GM19395 (cell line): ENCODE results near the gene ZFYVE27.

ENCODE experiments used
- ATAC-seq: cut with Tn5 transposase; IDR thresholded peaks from one replicate; pipeline ENCODE4 v1.9.1; 2021; ENCODE audit warnings: mild to moderate bottlenecking, moderate library complexity; ENCODE audit not compliant: unreplicated experiment

ZFYVE27 gene

DNA sequence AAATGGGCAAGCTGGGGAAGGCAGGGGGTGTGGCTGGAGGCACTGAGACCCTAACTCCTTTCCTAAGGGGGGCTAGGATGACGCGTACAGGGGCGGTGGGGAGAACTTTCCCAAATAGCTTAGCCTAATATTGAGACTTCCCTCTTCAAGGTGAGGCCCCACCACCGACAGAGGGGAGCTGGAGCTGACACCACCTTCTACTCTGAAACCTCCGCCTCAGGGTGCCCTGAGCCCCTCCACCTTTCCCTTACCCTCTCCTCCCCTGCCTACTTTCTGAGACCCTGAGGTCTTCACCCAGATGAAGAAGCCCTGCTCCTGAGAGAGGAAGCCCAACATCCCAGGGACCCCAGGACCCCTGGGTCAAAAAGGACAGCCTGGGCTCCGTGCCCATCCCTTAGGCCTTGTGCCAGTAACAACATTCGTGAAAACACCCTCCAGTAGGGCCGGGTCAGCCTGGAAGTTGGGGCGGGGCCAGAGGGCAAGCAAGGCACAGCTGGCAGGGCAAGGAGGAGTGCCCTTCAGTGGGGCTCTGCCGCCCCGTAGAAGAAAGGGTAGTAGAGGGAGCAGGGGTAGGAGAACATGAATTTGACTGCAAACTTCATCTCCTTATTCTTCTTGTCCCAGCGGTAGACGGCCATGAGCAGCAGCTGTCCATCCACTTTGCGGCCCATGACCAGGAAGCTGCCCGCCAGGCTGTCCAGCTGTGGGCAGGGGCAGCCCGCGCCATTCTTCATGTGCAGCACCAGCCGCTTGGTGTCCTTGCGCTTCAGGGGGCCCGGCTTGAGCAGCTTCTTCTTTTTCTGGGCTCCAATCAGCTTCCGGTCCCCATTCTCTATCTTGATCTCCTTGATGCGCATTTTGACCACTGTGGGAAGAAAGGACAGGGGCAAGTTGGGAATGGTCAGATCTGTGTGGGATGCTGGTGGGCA, 30.3 kb downstream of the ZFYVE27 start:
- no peak for ATAC-seq

DNA sequence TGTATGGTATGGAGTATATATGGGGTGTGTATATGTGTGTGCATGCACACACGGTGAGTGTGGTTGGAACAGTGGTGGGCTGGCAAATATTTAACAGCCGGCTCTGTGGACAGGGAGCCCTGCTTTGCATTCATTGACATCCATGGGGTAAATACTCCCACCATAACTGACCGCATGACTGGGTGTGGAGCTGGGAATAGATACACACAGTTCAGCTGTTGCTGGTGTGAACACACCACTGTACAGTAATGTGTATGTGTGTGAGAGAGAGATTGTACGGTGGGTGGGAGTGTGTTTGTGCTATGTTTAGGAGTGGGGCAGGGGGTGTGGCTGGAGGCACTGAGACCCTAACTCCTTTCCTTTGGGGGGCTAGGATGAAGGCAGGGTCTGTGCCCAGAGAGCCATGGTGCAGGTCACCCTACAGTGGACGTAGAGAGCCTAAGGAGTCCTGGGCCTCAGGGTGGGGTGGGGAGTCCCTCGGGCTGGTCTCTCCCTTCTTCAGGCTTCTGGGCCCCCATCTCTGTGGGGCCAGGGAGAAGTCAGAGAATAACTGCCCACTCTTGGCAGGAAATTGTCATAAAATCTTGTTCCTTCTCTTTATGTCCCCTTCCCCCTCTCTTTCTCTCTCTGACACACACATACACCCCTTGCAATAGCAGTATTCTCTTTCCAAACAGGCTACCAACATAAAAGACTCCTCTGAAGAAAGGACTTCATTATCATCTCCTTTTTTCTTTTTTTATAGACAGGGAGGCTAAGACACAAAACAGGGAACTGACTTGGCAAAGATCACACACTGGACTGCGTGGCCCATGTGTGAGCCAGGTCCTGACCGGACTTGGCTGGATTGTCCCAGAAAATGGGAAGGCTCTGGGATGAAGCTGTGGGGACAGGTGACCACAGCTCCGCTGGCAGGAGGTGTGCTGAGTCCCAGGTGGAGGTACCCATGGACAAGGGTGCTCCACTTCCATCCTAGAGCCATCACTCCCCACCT, 31.7 kb downstream of the ZFYVE27 start:
- ATAC-seq, result no peak

DNA sequence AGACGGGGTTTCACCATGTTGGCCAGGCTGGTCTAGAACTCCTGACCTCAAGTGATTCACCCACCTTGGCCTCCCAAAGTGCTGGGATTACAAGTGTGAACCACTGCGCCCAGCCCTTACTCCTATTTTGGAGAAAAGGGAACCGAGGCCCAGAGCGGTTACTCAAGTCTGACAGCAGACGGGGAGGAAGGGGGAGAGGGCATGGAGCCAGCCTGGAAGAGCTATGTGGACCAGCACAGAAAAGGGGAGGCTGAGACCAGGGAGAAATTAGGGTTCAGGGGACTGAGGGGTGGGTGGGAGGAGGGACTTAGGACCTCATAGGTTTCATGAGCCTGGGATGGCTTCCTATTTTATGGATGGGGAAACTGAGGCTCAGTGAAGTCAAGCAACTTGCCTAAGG, 33.3 kb downstream of the ZFYVE27 start:
- ATAC-seq, result no peak

DNA sequence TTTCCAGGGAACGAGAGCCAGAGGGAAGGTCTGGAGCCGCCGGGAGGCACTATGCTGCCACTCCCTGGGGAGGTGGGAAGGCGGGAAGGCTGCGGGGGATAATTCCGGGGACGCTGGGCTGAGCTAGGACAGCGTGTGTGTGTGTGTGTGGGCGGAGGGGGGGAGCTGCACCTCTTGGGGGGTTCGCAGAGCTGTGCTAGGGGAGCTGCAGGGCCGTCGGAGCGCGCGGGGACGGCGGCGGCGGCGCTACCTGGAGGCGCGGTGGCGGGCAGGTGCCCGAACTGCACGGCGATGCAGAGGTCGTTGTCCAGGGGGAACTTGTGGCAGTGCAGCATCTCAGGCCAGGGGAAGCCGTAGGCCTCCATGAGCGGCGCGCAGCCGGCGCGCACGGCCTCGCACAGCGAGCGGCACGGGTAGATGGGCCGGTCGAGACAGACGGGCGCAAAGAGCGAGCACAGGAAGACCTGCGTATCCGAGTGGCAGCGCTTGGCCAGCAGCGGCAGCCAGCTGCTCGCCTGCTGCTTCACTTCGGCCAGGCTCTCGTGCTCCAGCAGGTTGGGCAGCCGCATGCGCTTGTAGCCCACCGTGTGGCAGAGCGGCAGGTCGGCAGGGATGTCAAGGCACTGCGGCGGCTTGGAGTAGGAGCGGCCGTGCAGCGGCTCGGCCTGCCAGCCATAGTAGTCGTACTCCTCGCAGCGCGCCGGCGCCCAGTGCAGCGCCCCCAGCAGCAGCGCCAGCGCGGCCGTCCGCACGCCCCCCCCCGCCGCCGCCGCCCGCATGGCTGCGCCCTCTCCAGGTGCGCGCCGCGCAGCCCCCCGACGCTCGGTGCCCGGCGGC, 34.3 kb downstream of the ZFYVE27 start:
- no peak for ATAC-seq

DNA sequence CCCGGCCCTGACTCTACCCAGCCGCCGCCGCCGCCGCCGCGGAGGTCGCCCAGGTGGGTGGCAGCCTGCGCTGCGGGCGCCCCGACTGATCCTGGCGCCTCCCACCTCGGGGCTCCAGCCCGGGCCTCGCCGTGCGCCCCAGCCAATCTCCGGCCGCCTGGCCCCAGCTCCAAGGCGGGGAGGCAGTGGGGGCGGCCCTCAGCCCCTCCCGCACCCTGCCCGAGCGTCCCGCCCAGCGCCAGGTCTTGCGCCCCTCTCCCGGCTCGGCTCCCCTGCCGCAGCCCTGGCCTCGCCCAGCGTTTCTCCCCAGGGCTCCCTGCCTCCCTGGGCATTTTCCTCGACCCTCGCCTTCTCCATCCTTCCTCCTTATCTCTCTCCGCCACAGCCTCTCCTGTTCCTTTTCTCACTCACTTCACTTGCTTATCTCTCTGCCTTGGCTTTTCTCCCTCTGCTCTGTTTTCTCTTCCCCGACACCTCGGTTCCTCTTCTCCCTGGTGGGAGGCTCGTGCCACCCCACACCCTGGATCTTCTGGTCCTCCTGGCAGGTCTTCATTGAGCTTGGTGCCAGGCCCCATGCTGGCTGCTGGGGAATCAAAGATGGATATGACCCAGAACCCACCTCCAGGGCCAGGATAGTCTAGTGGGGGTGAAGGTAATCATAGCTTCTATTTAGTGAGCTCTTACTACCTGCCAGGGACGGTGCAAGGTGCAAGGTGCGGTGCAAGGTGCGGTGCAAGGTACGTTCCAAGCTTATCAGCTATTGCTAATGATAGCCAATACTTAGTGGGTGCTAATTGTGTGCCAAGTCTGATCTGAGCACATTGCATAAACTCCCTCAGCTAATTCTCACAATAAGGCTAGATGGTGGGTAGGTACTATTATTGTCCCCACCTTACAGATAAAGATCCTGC, 35.2 kb downstream of the ZFYVE27 start, which contains the start of gene SFRP5:
TSS of gene SFRP5 (minus strand) at position 87 of the 911 bp plus-strand sequence. CDS start 166 bp downstream, outside the sequence.
- ATAC-seq, result no peak

DNA sequence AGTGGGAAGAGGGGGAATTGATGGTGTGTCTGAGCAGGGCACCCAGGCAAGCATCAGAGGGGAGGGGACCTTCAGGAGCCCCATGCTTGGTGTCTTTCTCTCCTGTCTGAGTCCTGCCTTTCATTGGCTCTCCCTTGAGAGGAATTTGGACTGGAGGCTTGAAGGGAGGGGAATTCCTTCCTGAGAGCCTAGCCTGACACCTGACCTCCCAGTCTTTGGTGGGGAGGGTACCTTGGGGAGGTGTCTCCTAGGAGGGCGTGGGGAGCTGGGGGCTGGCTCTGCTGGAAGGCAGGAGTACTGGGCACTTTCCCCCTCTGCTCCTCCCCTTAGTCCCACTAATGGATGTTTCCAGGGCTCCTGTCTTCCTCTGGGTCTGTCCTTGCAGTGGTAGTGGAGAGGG, 36.2 kb downstream of the ZFYVE27 start:
- no peak for ATAC-seq

DNA sequence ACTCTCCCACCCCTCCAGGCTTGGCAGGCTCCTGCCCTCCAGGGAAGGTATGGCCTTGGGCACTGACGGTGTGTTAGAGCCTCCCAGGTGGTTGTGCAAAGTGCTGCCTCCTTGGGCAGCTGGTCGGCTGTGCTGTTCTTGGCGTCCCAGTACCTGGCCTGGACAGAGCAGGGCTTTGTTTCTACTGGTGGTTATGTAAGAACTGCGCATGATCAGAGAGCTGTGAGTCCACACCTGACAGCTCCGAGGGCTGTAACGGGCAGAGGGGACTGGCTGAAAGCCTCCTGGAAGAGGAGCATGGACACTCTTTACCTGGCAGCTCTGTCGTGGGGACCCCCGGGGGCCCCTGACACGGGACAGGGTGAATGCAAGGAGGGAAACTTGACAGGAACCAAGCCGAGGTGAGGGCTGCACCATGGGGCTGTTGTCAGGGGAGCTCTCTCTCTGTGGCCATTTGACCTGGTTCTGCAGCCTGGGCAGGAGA, 37.9 kb downstream of the ZFYVE27 start:
- no peak for ATAC-seq

DNA sequence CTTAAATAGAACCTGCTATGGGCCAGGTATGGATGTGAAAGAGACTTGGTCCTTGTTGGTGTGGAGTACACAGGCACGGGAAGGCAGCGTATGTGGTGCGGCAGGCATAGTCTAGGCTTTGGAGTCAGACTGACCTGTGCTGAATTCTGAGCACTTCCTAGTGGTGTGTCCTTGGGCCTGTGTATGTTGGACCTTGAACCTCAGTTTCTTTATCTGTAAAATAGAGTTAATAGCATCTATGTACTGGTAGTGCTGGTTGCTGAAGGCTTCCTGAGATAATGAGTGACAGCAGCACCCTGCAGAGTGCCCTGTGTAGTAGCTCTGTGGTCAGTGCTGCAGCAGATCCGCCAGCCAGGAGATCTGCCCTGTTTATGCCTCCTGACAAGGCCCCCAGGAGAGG, 40.2 kb downstream of the ZFYVE27 start:
- ATAC-seq, result no peak

DNA sequence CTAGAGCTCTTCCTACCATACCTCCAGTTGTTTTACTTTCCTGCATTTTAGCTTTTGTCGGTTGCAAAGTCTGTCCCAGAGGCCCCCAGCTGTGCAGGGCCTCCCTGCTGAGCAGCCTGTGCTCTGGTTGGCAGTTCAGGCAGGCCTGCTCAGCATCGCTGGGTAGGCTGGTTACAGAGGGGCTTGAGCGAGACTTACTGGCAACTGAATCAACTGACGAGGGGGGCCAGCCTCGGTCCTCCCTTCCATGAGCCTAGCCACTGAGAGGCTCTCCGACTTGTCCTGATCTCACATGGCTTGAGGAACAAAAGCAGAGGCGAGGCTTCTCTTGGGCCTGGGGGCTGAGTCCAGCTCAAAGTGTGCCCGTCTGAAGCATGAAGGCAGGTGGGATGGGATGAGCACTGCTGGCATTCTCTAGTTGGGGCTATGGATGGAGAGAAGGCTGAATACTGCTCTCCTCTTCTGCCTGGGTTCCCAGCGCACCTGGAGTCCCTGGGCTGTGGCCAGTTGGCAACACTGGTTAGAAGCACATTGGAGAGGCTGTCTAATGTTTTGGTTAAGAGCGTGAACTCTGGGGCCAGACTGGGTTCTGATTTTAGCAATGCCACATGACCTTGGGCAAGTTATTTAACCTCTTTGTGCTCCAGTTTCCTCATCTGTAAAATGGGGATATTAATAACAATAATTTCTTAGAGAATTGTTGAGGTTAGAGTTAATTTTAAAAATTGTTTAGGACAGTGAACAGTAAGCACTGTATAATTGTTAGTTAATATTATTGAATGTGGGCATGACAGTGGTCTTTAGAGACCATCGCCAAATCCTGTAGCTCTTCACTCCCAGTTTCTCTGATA, 41.7 kb downstream of the ZFYVE27 start:
- ATAC-seq, result no peak

DNA sequence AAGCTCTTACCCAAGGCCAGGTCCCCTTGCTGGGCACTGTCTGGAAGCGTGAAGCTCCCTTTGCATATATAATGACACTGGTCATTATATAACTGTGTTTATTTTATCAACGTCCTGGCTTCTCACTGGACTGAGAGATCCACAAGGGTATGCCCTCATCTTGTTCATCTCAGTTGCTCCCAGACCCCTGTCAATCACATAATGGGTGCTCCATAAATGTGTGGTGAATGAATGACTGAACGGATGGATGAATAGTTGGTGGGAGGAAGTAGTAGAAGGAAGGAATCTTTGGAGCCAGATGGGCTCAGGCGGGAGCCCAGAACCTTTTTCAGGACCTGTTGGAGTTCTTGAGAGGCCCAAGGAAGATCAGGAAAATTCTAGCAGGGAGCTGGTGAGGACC, 42.6 kb downstream of the ZFYVE27 start:
- ATAC-seq, result no peak

DNA sequence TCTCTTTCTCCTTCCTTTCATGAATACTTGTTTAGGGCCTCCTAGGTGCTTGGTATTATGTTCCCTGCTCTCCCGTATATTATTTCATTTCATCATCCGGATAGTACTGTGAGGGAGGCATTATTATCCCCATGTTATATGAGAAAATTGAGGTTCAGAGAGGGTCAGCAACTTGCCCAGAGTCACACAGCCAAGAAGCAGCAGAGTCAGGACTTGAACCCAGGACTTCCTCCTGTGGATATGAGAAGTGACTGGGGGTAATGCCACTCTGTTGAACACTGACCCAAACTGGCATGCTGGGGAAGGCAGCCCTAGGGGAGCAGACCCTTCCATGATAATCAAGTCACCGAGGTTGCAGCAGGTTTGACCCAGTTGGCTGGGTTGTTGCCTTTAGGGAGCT, 43.0 kb downstream of the ZFYVE27 start:
- no peak for ATAC-seq

DNA sequence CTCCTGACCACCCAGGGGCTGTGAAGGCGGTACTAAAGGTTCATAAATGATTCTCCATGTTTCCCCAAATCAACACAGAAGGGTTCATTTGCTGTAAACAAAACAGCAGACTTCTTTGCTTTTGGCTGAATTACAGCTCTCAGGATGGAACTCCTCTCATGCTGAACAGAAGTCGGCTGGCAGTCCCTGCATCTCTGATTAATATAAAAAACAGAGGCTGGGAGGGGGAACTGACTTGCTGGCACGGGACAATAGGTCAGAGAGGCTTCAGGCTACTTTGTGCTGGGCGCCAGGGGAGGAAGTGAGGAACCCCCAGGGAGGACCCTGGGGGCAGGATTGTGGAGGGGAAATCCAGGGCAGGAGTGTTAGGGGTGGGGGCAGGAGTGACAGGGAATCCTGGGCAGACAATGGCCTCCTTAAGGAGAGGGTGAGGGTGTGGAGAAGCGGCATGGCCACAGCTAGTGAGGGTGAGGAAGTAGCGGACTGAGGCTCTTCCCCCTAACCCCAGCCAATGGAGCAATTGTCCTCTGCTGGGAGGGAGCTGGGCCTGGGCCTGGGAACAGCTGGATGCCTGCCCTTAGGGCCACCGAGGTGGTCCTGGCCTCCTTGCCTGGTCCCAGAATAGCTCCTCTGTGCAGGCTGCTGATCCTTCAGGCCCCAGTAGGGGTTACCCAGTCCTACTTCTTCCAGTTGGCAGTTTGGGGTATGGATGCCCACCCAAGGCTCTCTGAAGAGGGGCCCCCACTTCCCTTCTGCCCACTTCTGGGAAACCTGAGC, 44.1 kb downstream of the ZFYVE27 start:
- no peak for ATAC-seq

DNA sequence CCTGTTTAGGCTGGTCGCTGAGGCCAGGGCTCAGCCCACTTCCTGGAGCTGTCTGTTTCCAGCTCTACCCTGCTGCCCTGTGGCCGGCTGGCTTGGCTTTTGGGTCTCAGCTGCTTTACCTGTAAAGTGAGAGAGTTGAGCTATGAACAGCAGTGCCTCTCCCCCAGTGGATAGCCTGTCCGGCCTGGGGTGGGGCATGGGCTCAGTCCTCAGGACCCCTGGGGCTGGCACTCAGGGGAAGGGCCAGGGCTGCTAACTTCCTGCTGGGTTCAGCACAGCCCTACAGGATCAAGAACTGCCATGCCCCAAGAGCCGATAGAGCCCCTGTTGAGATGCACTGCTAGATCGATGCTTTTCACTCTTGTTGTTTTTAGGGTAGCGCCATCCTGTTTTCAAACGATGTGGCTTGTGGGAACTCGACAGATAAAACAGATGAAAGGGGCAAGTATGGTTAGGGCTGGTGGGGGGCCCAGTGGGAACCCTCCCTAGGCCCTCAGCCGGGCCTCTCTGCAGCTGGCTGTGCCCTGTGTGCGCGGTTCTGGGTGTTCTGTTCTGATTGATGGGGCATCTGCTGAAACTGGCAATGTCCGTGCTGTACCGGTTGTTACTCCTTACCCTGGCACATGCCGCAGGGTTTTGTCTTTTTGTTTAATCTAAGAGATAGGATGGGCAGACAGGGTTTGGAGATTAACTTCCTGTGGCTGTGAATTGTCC, 44.8 kb downstream of the ZFYVE27 start:
- ATAC-seq, result no peak

DNA sequence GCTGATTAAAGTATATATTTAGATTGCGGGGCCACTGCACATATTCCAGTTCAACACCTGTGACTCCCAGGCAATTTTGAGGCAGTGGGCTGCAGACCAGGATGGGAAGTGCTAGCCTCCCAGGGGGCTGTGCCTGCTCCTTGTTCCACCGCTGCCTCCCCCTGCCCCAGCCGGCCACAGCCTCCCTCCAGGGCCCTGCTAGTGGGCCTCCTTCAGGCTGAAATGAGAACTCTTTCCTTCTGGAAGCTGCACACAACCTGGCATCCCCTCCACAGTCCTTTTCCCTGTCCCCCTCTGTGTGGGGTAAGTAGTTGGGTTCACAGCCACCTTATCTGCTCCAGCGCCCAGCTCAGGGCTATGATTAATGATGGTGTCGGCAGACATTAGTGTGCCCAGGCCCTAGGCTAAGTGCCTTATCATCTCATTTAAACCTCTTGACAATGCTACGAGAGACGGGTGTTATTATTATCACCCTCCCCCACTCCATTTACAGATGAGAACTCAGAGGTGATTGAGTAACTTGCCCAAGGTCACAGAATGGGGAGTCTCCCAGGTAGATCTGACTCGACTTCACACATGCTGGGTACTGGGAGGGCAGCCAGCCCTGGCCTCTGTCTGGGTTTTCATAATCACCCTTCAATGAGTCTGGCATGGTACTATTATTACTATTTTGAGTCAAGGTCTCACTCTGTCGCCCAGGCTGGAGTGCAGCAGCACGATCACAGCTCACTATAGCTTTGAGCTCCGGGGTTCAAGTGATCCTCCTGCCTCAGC, 45.7 kb downstream of the ZFYVE27 start:
- ATAC-seq, result no peak

DNA sequence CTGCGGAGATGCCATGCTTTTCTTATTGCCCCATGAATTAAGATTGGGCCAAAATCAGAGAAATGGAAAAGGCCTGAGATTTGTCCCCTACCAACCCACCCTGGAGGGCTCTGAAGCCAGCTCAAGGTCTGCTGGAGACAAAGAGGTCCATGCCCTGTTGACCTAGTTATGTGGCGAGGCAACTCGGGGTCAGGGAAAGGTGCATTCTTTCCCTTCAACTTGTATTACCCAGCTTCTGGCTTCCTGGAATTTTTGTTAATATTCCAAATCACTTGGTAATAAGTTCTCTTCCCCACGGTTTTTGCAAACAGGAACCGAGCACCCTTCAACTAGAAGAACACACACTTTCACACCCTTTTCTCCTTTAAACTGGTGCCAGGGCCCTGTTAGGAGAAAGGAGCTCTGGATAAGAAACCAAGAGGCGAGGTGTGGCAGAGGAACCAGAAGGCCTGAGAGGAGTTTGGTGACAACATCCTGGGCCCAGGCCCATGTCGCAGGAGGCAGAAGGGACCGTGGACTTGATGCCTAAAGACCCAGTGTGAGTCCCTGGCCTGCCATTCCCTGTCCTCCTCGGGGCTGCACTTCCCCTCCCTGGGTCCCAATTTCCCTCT, 47.4 kb downstream of the ZFYVE27 start:
- no peak for ATAC-seq

DNA sequence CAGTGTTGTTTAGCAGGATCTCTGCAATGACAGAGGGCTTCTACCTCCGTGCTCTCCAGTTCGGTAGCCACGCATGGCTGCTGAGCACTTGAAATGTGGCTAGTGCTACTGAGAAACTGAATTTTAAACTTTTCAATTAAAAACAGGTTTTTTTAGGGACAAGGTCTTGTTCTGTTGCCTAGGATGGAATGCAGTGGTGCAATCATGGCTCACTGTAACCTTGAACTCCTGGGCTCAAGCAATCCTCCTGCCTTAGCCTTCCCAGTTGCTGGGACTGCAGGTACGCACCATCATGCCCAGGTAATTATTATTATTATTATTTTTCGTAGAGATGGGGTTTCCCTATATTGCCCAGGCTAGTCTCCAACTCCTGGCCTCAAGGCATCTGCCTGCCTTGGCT, 48.3 kb downstream of the ZFYVE27 start:
- no peak for ATAC-seq
